Measurements from ENCODE around the gene METTL3. TPM values are rescaled to one million over a fixed set of nuclear protein-coding genes. Genes with fewer than 3 reads are reported as not detected.

METTL3 gene
- total RNA-seq = 10 to 100 TPM; 40.6 to 64.4 (median 48.0) TPM

GRCh38 chr14:21510735-21511657, at the start of gene METTL3:
METTL3 (minus strand) TSS chr14:21511340; CDS start chr14:21511223, 117 bp downstream.
- Histone ChIP-seq H3K4me3 (peak within 1 kb of the TSS; percentile 72 to 92 (median 73)), H3K36me3 (peaks cover 0 to 17% (median 4%) of the 10 kb centered on the region in 4 donors), H3K27ac (replicated peaks in 1 of 4) (peak within 1 kb of the TSS; percentile 73 to 89 (median 86)), H3K9me3 (no peaks in the 10 kb centered on the region), H3K4me1 (peaks cover 12 to 36% (median 33%) of the 10 kb centered on the region in 4 donors), H3K27me3 (no peaks in the 10 kb centered on the region)
- peak; percentile 99 for DNase-seq (ENCODE audit: extremely low spot score)
- 0% methylated on average over 19 of the region's 53 CpGs for WGBS
- TF ChIP-seq POLR2A (IDR thresholded peaks at IDR 0.05; ENCODE audit: low read depth) (no peak), POLR2AphosphoS5 (IDR thresholded peaks at IDR 0.05) (peak; percentile 79 to 88), EP300 (IDR thresholded peaks at IDR 0.05) (no peak)
- intact Hi-C loops (cut with DNase I) = loop anchor here (5.0 kb wide), 1 partner anchor 34 kb away; the partner anchor contains the start of genes RAB2B and TOX4

DNA sequence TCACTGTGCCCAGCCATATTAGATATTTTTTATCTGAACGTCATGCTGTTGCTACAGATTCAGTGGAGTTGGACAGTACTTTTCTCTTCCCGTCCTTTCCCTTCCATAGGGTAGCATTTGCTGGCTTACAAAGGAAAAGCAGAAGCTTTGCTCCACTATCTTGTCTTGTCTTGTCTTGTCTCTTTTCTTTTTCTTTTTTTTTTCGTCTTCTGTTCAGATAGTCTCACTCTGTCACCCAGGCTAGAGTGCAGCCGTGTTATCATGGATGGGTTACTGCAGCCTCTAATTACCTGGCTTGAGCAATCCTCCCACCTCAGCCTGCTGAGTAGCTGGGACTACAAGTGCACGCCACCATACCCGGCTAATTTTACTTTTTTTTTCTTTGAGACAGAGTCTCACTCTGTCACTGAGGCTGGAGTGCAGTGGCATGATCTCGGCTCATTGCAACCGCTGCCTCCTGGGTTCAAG, 47.6 kb upstream of the METTL3 start:
- whole genome bisulfite sequencing = 87% methylated on average over 8 of the region's 8 CpGs
- intact Hi-C loops (cut with DNase I) = no loop called here

DNA sequence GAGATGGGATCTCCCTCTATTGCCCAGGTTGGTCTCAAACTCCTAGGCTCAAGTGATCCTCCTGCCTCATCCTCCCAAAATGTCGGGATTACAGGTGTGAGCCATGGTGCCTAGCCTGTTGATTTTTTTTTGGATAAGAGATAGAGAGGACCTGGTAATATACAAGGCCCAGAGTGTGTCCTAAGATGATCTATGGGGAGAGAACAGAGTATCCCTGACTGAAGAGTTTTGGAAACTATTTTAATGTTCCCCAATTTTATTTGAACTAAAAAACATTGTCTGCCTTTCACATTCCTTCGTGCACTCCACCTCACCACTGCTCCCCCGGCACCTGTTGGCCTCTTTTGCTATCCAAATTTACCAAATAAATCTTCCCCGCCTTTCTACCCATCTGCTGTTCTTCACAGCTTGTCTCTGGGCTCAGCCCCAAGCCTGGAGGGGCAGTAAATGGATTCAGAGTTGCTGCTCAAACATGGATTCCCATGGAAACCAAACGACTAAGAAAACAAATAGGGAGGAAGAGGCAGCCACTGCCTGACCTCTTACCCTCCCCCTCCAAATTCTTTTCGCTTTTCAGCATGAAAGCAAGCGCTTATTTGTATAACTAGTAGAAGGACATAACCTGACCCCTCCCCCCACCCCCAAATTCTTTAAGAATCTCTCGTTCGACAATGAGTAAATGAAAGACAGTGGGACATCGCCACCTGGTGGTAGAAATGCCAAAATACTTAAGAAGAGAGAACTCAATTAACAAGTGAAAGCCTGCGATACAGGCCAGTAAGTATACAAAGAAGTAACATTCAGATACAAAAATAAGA, 46.2 kb upstream of the METTL3 start:
- WGBS = 7% methylated on average over 11 of the region's 11 CpGs
- Histone ChIP-seq H3K9me3 (no peaks in the 10 kb centered on the region), H3K4me3 (peak overlapping the region; percentile 37 to 48 (median 41)), H3K36me3 (no peaks in the 10 kb centered on the region), H3K4me1 (peaks cover 0 to 19% (median 15%) of the 10 kb centered on the region in 4 donors), H3K27ac (replicated peaks in 1 of 4) (peak overlapping the region; percentile 70 to 77 (median 74)), H3K27me3 (no peaks in the 10 kb centered on the region)
- intact Hi-C loops (cut with DNase I) = loop anchor here (1.0 to 2.0 kb wide), 2 partner anchors 59 to 100 kb away; partner anchors contain the start of gene CHD8
- peak; percentile 95 for DNase-seq (ENCODE audit: extremely low spot score)
- TF ChIP-seq POLR2AphosphoS5 (IDR thresholded peaks at IDR 0.05) (peak; percentile 4 to 41), EP300 (IDR thresholded peaks at IDR 0.05) (no peak), POLR2A (IDR thresholded peaks at IDR 0.05; ENCODE audit: low read depth) (no peak), CTCF (IDR thresholded peaks at IDR 0.05) (peak; percentile 65 to 79 (median 65))

More for the DNA sequence above, 47.6 kb upstream of the METTL3 start:
- Histone ChIP-seq H3K27ac (replicated peaks in 1 of 4) (no peak overlapping the region), H3K9me3 (no peaks in the 10 kb centered on the region), H3K36me3 (no peaks in the 10 kb centered on the region), H3K4me1 (peaks cover 0 to 19% (median 15%) of the 10 kb centered on the region in 4 donors), H3K4me3 (no peak overlapping the region), H3K27me3 (no peaks in the 10 kb centered on the region)
- TF ChIP-seq CTCF (IDR thresholded peaks at IDR 0.05) (no peak), POLR2AphosphoS5 (IDR thresholded peaks at IDR 0.05) (no peak), POLR2A (IDR thresholded peaks at IDR 0.05; ENCODE audit: low read depth) (no peak), EP300 (IDR thresholded peaks at IDR 0.05) (no peak)
- DNase-seq (ENCODE audit: extremely low spot score) = no peak

GRCh38 chr14:21556378-21557083, 45.4 kb upstream of the METTL3 start:
- Histone ChIP-seq H3K27ac (replicated peaks in 1 of 4) (peak overlapping the region; percentile 70 to 77 (median 74)), H3K4me1 (peaks cover 0 to 19% (median 15%) of the 10 kb centered on the region in 4 donors), H3K9me3 (no peaks in the 10 kb centered on the region), H3K4me3 (no peak overlapping the region), H3K36me3 (no peaks in the 10 kb centered on the region), H3K27me3 (no peaks in the 10 kb centered on the region)
- 68% methylated on average over 5 of the region's 5 CpGs for WGBS
- intact Hi-C loops (cut with DNase I) = loop anchor here (1.0 to 2.0 kb wide), 2 partner anchors 58 to 100 kb away; partner anchors contain the start of gene CHD8
- TF ChIP-seq POLR2AphosphoS5 (IDR thresholded peaks at IDR 0.05) (no peak), EP300 (IDR thresholded peaks at IDR 0.05) (no peak), POLR2A (IDR thresholded peaks at IDR 0.05; ENCODE audit: low read depth) (no peak), CTCF (IDR thresholded peaks at IDR 0.05) (no peak)
- no peak for DNase-seq (ENCODE audit: extremely low spot score)
